HK-2 (cell line): Measurements from ENCODE around the gene DES.

Experiments used
- DNase-seq: peaks from one replicate; pipeline ENCODE4 v3.0.0-alpha.2; 2018; ENCODE audit not compliant: unreplicated experiment

DES gene

DNA sequence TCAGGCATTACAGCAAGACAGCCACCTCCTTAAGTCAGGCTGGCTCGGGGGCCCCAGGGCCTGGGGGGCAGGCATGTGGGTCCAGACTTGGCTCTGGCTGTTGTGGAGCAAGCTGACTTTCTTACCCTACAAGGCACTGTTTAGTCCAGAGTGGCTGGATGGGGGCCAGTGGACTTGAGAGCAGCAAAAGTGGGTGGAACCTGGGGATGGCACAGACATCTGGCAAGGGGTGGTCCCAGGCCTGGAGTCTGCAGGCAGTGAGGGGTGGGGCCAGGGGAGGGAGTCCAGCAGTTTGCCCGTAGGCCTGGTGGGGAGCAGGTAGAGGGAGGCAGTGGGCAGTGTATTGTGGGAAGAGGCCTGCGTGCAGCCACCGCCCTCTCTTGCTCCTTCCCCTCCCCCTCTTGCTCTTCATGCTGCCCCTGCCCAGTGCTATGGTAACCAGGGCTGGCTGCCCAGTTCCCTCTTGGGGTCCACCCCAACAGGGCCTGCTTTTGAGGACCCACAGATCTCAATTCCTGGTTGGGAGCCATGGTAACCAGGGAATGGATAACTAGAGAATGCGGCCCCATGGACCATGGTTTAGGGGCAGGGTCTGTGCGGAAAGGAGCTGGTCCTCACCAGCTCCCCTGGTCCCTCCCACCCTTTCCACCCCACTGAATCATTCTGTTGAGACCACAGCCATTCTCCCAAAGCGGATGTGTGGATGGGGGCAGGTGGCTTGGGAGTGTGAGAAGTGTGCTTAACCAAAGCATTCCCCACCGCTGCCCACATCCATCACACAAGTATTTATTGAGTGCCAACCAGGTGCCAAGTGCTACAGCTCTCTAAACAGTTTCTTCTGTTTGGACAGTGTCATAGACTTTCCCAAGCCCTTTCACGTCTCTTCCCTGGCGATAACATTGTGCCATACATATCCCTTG is 35.8 kb downstream of the DES start:
- peak; percentile 86 for DNase-seq

DNA sequence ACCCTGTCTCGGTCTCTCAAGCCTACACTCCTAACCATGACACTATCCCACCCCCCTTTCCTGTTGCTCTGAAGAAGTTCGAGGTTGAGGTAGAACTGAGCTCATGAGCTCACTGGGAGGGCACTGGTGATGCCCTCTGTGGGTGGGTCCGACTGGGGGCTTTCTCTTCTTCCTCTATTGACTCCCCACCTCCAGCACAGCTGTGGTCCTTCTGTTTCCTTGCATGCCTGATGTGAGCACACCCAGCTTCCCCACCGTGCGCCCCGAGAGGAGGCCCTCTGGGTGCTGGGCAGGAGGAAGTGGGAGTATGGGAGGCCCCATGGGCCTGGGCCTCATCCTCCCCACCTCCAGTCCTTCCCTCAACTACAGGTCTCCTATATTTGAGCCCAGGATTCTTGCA is 37.4 kb downstream of the DES start:
- no peak for DNase-seq

DNA sequence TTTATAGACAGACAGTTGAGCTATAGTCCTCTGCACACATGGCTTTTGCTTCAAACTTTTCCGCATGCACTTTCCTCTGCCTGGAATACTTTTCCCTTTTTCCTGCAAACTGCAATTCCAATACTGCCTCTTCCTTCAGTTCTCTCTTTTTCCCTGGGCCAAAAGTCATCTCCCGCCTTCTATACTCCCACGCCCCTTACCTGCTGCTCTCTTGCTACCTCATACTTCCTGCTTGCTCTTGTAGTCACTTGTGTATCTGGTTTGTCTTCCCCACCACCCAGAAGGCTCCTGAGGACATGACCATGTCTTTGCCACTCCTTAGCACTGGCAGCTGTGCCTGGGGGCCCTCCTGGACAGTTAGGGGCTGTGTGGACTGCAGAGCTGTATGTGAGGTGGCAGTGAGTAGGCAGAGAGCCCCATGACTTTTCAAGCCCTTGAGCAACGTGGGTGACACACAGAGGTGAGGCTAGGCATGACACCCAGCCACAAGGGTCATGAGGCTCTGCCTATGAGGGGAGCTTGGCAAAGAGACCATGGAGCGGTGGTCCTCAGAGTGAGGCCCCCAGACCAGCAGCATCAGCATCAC is 39.7 kb downstream of the DES start:
- DNase-seq = peak; percentile 27

DNA sequence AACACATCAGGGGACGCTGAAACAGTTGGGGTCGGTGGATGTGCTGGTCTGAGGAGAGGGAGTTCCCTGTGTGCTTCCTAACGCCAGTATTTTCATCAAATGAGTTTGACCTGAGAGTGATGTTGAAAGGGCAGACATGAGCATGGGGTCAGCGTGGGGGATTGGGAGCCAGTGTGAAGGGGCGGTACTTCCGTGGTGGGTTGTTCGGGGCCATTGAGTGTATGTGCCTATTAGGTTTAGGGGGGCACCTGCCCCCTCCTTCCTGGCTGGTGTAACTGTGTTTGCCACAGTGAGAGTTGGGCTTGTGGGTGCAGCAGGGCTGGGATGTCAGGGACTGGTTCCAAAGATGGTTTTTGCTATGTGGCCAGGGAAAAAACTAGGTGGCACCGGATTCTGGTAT is 40.8 kb downstream of the DES start:
- no peak for DNase-seq

DNA sequence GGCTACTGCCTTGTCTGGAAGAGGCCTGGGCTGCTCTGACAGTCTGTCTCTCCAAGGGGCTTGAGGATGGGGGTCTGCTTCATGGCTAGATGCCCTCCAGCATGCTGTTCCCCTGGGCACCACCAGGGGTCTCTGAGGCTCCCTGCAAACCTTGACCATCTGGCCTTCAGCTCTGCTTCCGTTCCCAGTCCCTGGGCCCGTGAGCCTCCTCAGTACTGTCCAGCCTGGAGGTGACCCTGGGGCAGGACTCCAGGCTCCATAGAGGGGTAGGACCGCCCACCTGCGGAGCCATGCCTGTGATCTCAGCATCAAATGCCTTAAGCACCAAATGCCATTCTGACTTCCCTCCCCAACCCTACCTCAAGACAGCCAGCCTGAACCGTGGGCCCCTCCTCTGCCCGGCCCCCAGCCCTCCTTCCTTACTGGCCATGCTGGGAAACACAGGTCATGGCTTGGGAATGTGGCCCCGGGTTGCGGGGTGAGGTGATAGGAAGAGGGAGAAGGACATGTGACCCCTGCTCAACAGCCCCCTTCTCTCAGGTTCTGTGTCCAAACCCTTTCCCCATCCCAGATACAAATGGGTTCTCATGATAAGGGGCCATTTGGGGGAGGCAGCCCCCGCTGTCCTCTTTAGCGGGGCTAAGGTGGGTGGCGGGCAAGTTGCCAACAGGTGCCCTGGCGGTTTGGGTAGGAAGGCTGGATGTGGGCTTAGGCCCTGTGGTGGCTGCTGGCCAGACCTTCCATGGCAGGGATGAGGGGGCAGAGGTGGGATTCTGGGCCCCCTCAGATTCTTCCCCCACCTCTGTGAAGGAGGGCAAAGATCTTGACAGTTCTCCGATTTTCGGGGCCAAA is 41.5 kb downstream of the DES start:
- DNase-seq = peak; percentile 66

DNA sequence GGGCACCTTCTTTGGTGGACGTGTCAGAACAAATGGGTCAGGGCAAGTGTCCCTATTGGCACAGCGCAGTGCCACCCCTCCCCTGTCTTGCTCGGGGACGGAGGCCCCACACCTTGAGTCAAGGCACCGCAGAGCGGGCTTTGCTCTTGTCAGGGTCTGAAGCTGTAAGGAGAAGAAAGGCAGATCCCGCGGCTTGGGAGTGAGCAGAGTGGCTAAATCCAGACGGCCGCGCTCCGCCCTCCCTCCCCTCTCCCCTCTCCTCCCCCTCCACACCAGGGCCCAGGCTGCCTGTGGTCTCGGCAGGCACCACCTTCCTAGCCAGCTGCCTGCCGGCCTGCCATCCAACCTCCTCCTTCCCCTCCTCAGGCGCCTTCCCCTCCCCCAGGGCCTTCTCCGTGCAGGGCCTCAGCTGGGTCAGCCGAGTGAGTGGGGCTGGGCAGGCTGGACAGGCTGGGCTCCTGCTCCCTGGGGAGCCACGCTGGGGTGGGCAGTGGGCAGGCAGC is 42.3 kb downstream of the DES start:
- peak; percentile 69 for DNase-seq

DNA sequence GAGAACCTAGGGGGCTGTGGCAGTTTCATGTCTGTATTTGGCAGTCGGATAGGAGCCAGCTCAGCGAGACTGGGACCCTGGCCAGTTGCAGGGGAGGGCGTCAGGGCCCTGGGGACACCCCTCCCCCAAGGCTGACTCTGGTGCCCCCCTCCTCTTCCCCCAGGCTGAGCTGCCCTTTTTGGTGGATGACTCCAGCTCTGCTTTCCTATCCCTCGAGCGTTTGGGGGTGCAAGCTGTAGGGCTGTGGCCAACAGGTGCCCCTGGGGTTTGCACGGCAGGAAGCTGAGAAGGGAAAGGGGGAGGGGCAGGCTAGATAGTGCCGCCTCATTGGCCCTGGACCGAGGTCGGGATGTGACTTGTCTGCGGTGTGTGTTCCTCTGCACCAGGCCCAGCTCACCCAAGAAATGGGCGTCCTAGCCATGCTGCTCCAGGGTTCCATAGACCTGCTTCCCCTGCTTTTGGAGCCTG is 42.9 kb downstream of the DES start:
- DNase-seq = no peak

DNA sequence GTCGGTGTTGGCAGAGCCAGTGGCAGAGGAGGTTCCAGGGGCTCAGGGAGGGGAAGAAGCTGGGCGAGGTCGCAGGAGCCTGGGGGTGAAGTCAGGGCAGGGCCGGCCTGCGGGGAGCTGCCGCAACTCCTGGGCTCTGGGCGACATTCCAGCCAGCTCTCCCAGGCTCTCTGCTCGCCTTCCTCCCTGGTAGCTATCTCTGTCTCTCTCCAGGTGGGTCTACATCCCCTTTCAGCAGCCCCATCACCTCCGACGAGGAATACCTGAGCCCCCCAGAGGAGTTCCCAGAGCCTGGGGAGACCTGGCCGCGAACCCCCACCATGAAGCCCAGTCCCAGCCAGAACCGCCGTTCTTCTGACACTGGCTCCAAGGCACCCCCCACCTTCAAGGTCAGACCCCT is 43.5 kb downstream of the DES start:
- DNase-seq = no peak

DNA sequence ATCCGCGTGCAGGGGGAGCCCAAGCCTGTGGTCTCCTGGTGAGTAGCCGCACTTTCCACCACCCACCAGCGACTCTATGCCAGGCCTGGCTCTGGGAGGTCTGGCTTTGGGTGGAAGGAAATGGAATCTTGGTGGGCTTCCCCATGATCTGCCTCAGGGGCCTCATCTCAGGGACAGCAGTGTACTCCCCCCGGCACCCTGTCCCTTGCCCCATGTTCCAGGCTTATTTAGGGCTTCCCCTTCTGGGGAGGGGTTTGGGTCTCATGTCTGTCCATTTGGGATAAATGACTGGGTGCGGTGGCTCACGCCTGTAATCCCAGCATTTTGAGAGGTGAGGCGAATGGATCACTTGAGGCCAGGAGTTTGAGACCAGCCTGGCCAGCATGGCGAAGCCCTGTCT is 44.2 kb downstream of the DES start:
- no peak for DNase-seq

DNA sequence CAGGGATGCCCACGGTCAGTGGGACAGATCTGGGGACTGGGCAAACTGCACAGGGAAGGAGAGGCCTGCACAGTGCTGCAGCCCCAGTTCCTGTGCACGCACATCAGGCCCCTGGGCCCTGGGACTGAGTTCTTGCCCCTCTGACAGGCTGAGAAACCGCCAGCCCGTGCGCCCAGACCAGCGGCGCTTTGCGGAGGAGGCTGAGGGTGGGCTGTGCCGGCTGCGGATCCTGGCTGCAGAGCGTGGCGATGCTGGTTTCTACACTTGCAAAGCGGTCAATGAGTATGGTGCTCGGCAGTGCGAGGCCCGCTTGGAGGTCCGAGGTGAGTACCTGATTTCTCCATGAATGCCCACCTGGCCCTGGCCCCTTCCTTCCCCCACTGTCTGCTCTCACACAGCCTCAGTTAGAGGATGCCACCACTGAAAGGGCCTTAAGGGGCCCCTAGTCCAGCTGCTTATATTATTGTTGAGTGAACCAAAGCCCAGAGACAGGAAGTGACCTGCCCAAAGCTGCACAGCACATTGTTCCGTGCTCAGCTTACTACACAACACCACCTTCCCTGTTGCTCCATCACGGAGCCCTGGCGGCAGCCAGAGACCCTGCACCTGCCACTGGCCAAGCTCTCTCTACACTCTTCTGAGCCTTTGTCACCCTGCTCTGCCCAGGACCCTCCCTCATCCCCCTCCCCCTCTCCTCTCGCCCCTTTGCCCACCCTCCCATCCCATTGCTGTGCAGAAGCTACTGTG is 46.3 kb downstream of the DES start:
- no peak for DNase-seq

DNA sequence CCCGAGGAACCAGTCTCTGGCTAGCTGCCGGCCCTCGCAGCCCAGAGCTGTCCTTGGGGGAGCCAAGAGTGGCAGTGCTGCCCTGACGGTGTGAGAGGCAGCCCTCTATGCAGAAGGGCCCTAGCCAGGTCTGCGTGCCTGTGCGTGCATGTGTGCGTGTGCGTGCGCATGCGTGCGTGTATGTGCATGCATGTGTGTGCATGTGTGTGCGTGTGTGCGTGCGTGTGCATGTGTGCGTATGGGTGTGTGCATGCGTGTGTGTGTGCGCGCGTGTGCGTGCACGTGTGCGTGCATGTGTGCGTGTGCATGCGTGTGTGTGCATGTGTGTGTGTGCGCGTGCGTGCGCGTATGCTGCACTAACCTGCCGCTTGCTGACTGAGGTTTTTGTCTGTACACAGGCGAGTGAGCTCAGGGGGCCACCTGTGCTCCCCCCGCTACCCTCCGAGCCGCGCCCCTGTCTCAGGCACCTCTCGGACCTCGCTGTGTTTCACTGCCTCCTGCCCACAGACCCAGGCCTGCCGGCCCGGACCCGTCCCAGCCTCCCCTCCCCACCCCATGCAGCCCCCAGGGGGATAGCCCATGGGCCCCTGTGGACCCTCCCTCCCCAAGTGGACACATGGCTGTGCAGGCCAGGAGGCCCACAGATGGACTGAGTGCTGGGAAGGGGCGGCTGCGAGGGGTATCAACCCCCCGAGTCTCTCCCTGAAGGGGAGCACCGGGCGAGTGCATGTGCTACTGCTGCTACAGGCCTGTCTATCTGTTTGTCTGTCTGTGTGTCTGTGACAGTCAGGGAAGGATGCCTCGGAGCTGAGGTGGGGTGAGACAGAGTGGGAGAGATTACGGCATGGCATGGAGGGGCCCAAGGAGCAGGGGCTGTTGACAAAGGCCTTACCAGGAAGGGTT is 47.7 kb downstream of the DES start:
- no peak for DNase-seq

DNA sequence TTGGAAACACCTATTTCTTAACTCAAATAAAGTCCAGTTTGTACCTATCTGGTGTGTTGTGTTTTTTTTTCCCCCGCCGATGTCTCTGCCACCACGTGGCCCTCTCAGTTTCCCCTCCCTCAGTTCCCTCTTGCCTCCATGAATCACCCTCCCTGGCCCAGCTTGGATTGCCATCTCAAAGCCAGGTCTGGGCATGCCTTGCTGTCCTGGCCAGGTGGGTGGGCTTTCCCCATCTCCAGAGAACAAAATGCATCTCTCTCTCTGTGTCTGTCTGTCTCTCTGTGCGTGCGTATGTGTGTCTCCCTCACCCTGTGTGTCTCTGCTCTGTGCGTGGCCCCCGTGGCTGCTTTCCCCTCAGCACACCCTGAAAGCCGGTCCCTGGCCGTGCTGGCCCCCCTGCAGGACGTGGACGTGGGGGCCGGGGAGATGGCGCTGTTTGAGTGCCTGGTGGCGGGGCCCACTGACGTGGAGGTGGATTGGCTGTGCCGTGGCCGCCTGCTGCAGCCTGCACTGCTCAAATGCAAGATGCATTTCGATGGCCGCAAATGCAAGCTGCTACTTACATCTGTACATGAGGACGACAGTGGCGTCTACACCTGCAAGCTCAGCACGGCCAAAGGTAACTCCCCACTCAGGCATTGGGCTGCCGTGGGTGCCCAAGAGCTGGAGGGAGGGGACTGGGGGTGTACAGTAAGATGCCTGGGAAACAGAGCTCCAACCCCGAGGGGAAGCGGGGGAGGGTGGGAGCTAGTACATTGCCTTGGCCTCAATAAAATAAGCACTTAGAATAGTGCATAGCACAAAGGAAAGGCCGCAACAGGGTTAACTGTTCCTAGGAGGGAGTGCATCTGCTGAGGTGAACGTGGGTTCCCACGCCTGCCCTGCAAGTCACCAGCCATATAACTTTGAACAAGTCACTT is 48.9 kb downstream of the DES start:
- no peak for DNase-seq

DNA sequence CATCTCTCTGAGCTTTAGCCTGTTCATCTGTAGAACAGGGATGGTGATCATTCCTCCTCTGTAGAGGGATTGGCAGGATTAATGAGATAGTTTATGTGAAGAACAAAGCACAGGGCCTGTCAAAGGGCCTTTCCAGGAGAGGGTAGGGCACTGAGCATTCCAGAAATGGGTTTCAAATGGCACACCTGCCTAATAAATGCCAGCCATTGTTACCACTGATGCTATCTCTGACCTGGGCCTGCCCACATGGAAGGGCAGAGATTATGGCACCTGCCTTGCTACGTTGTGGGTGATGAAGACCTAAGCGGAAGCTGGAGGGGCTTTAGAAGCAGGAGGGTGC is 49.5 kb downstream of the DES start:
- no peak for DNase-seq

DNA sequence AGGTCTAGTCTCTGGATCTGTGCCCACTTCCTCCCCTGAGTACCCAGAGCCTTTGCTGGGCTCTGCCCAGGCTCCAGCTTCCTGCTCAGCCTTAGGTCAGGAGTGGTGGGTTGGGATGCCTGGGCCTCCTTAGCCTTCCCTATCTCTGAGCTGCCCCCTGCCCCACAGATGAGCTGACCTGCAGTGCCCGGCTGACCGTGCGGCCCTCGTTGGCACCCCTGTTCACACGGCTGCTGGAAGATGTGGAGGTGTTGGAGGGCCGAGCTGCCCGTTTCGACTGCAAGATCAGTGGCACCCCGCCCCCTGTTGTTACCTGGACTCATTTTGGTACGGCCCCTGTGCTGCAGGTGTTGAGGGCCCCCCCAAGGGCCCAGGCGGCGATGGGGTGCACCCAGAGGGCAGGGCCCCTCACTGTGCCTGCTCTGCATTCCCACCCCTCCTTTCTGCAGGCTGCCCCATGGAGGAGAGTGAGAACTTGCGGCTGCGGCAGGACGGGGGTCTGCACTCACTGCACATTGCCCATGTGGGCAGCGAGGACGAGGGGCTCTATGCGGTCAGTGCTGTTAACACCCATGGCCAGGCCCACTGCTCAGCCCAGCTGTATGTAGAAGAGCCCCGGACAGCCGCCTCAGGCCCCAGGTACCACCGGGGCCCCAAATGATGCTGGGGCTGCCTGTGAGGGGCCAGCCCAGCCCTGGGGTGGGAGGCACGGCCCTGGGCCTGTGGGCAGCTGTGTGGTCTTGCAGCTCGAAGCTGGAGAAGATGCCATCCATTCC is 50.4 kb downstream of the DES start:
- DNase-seq = no peak

DNA sequence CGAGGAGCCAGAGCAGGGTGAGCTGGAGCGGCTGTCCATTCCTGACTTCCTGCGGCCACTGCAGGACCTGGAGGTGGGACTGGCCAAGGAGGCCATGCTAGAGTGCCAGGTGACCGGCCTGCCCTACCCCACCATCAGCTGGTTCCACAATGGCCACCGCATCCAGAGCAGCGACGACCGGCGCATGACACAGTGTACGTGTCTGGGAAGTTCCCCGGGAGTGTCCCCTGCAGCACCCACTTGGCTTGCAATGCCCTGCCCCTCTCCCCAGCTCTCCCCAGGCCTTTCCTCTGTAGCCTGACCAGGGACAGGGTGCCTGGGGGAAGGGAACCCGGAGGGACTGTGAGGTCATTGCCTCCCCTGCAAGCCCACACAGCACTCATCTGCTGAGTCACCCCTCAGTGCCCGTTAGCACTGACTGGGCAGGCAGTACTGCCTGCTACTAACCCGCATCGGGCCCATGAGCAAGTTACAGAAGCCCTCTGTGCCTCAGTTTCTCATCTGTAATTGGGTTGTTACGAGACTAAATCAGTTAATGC is 51.1 kb downstream of the DES start:
- DNase-seq = peak; percentile 81

DNA sequence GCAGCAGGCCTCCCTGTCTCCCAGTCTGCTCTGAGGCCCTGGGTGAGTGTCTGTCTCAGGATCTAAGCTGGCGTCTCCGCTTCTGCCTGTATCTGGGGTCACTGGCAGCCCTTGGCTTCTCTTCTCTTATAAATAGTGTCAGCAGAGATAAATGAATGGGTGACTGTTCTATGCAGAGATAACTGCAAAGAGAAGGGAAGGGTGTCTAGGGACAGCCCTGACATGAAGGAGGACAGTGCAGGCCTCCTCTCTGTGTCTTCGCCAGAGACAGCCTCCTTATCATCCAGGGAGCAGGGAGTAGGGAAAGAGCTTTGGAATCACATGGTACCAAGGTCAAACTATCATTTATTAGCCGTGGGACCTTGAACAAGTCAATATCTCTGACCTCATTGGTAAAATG is 52.3 kb downstream of the DES start:
- DNase-seq = no peak

DNA sequence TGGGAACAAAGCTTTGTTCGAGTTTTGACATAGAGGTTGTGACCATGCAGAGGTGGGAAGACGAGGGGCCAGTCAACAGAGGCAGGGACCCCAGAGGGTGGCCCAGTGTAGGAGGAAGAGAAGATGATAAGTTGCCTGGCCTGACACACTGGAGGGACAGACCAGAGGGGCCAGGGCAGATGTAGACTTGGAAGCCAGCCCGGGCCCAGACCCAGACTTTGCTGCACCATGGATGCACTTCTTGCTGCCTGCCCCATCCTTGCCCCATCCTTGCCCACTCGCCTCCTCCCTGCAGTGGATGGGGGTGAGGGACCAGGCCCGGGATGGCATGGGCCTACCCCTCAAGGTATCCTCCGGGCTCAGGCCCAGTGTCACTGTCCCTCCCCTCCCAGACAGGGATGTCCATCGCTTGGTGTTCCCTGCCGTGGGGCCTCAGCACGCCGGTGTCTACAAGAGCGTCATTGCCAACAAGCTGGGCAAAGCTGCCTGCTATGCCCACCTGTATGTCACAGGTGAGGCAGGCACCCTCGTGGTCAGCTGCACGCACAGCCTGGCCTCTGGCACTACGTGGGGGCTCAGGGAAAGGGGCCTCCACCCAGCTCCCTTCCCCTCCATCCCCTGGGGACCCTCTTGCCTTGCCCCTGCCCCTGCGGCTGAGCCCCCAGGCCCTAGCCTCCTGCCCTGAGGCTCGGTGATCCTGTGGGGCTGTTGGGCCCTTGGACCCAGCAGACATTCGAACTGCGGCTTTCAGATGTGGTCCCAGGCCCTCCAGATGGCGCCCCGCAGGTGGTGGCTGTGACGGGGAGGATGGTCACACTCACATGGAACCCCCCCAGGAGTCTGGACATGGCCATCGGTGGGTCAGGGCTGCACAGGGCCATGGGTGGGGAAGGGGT is 53.5 kb downstream of the DES start:
- DNase-seq = no peak
